IMR-90 (cell line): ENCODE results near the gene NUP37. TPM values are rescaled to one million over a fixed set of nuclear protein-coding genes. Genes with fewer than 3 reads are reported as not detected.
"Not testable (repeated sequence)": the region's sequence is repeated elsewhere in the genome, so short reads cannot be mapped to it uniquely, and the experiment has no call there.

Source experiments
- ATAC-seq: fragments of 200-7000 bp; cut with Tn5 transposase; 2 replicates; pipeline ENCODE4 v1.9.1; 2020; ENCODE audit warnings: low read depth, mild to moderate bottlenecking, moderate library complexity
- BruUV-seq: library from RNA; stranded (reverse); fragments of 400-500 nt; replicated peaks from 2 replicates; lab custom pipeline; 2021; lab: Mats Ljungman, UMichigan
- CTCF ChIA-PET: fragments of 300-600 bp; formaldehyde crosslinking; extraction: SDS; loops from one replicate; lab custom pipeline; 2021; ENCODE audit warnings: antibody characterized with exemption; lab: Yijun Ruan, JAX
- POLR2A ChIA-PET: fragments of 300-600 bp; sonication (Branson Sonifier 250); formaldehyde crosslinking; loops from one replicate; lab custom pipeline; 2022; ENCODE audit warnings: antibody characterized with exemption; ENCODE audit not compliant: unreplicated experiment; lab: Charles Lee
- DNase-seq: peaks from one replicate; pipeline ENCODE4 v3.0.0; 2013
- H2AFZ ChIP-seq: replicated peaks from 2 replicates; pipeline ENCODE3; 2013; ENCODE audit warnings: low read length, mild to moderate bottlenecking; ENCODE audit not compliant: poor library complexity
- H2AK5ac ChIP-seq: 2 replicates; pipeline ENCODE4 v1.6.1; 2013; ENCODE audit warnings: low read depth, low read length, inconsistent platforms
- H2AK9ac ChIP-seq: replicated peaks from 2 replicates; pipeline ENCODE3; 2013; ENCODE audit warnings: mild to moderate bottlenecking, low read depth, low read length, moderate library complexity; ENCODE audit not compliant: poor library complexity
- H2BK120ac ChIP-seq: 2 replicates; pipeline ENCODE4 v1.6.1; 2013; ENCODE audit warnings: low read depth, low read length, inconsistent platforms
- H2BK15ac ChIP-seq: 3 replicates; pipeline ENCODE4 v1.6.1; 2013; ENCODE audit warnings: low read depth, low read length, inconsistent platforms
- H2BK20ac ChIP-seq: 2 replicates; pipeline ENCODE4 v1.6.1; 2013; ENCODE audit warnings: low read depth, mild to moderate bottlenecking, inconsistent platforms, low read length, moderate library complexity
- H2BK5ac ChIP-seq: 2 replicates; pipeline ENCODE4 v1.6.1; 2013; ENCODE audit warnings: mild to moderate bottlenecking, low read depth, low read length, inconsistent platforms; ENCODE audit not compliant: poor library complexity, severe bottlenecking
- H3K14ac ChIP-seq: replicated peaks from 2 replicates; pipeline ENCODE4 v1.6.1; 2013; ENCODE audit warnings: low read depth, low read length, inconsistent platforms
- H3K18ac ChIP-seq: 2 replicates; pipeline ENCODE4 v1.6.1; 2013; ENCODE audit warnings: low read depth, low read length, control low read depth
- H3K23ac ChIP-seq: 2 replicates; pipeline ENCODE4 v1.6.1; 2013; ENCODE audit warnings: low read depth, low read length, inconsistent platforms
- H3K27ac ChIP-seq: 2 replicates; pipeline ENCODE4 v1.5.1; 2013; ENCODE audit warnings: mild to moderate bottlenecking, control low read depth, low read length; ENCODE audit not compliant: insufficient read depth
- H3K27me3 ChIP-seq: 2 replicates; pipeline ENCODE4 v1.6.1; 2013; ENCODE audit warnings: low read length; ENCODE audit not compliant: control insufficient read depth, insufficient read depth
- H3K36me3 ChIP-seq: 2 replicates; pipeline ENCODE4 v1.6.1; 2013; ENCODE audit warnings: low read length, mixed read lengths; ENCODE audit not compliant: control insufficient read depth, insufficient read depth
- H3K4ac ChIP-seq: 2 replicates; pipeline ENCODE4 v1.6.1; 2013; ENCODE audit warnings: low read depth, low read length, inconsistent platforms
- H3K4me1 ChIP-seq: 2 replicates; pipeline ENCODE4 v1.6.1; 2013; ENCODE audit warnings: low read length, mixed read lengths; ENCODE audit not compliant: control insufficient read depth, insufficient read depth
- H3K4me2 ChIP-seq: 2 replicates; pipeline ENCODE4 v1.6.1; 2013; ENCODE audit warnings: low read depth, mild to moderate bottlenecking, control low read depth, low read length, moderate library complexity
- H3K4me3 ChIP-seq: 2 replicates; pipeline ENCODE4 v1.5.1; 2013; ENCODE audit warnings: low read depth, mild to moderate bottlenecking, control low read depth, low read length, moderate library complexity; ENCODE audit not compliant: insufficient read depth
- H3K56ac ChIP-seq: 2 replicates; pipeline ENCODE4 v1.6.1; 2013; ENCODE audit warnings: low read length, inconsistent platforms; ENCODE audit not compliant: insufficient read depth; ENCODE audit errors: extremely low read depth
- H3K79me1 ChIP-seq, 2 experiments: 2 replicates each; pipeline ENCODE4 v1.6.1; 2013; ENCODE audit warnings: low read length in 2 of 2, inconsistent platforms in 1 of 2, low read depth in 1 of 2
- H3K9ac ChIP-seq: 2 replicates; pipeline ENCODE4 v1.6.1; 2013; ENCODE audit warnings: low read depth, low read length, control low read depth
- H3K9me1 ChIP-seq: 2 replicates; pipeline ENCODE4 v1.6.1; 2013; ENCODE audit warnings: low read length, inconsistent platforms; ENCODE audit not compliant: insufficient read depth
- H3K9me3 ChIP-seq: 2 replicates; pipeline ENCODE4 v1.6.1; 2013; ENCODE audit warnings: low read length; ENCODE audit not compliant: control insufficient read depth, insufficient read depth
- H4K20me1 ChIP-seq: 2 replicates; pipeline ENCODE4 v1.6.1; 2013; ENCODE audit warnings: low read length, inconsistent platforms; ENCODE audit not compliant: insufficient read depth
- H4K5ac ChIP-seq: 2 replicates; pipeline ENCODE4 v1.6.1; 2013; ENCODE audit warnings: mild to moderate bottlenecking, low read depth, low read length, control low read depth
- H4K8ac ChIP-seq, 2 experiments: 2 replicates each; pipeline ENCODE4 v1.6.1; 2013; ENCODE audit warnings: low read depth in 2 of 2, low read length in 2 of 2, control low read depth in 1 of 2, inconsistent platforms in 1 of 2
- H4K91ac ChIP-seq: 2 replicates; pipeline ENCODE4 v1.6.1; 2013; ENCODE audit warnings: low read depth, low read length, inconsistent platforms; ENCODE audit not compliant: insufficient read depth
- WGBS, 2 experiments: methylation state at CpG; one replicate each; pipeline versions ENCODE4 v1.1.5 to v1.1.7; 2013; ENCODE audit warnings: missing lambda C conversion rate in 2 of 2; ENCODE audit not compliant: insufficient read length in 1 of 2; ENCODE audit errors: extremely low coverage in 2 of 2; 5-methylcytosine and 5-hydroxymethylcytosine counted together
- dilution Hi-C: fragments of 300-500 bp; cut with HindIII; formaldehyde crosslinking; loops from one replicate; pipeline ENCODE4 v1.14.3; 2018; ENCODE audit warnings: low sequenced_read_pairs; ENCODE audit not compliant: unreplicated experiment
- in situ Hi-C: fragments of 300-500 bp; cut with MboI; formaldehyde crosslinking; loops from 3 replicates; pipeline ENCODE4 v1.14.3; 2019; ENCODE audit warnings: low sequenced_read_pairs, inconsistent platforms, mixed read lengths
- intact Hi-C: fragments of 100-400 bp; cut with micrococcal nuclease; formaldehyde crosslinking; loops from 2 replicates; pipeline ENCODE4 v1.10.0; 2022
- polyA plus RNA-seq, 3 experiments: library from polyadenylated mRNA; depleted of rRNA; stranded (reverse); fragments of >200 nt; gene quantifications; 2 replicates each; pipeline ENCODE4 v1.2.3, GENCODE V29; 2012; ENCODE audit warnings: low replicate concordance in 1 of 3
- total RNA-seq: library from RNA; depleted of rRNA; stranded (reverse); fragments of >200 nt; gene quantifications from 2 replicates; pipeline ENCODE4 v1.2.3, GENCODE V29; 2012

The NUP37 gene
- total and polyA plus RNA-seq, 2 of the 4 experiments (the other 2 are of a cell fraction) = 41.1 to 55.0 TPM

DNA sequence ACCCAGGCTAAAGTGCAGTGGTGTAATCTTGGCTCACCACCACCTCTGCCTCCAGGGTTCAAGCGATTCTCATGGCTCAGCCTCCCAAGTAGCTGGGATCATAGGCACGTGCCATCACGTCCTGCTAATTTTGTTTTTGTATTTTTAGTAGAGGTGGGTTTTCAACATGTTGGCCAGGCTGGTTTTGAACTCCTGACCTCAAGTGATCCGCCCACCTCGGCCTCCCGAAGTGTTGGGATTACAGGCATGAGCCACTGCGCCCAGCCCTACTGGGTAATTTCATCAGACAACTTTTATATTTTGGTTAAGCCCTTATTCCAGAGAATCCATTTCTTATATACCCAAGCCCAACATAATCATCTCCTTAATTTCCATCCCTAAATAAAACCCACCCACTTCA, 47.8 kb downstream of the NUP37 start:
- H4K5ac ChIP-seq, H3K18ac ChIP-seq, H4K20me1 ChIP-seq, H3K4me3 ChIP-seq, H3K9ac ChIP-seq, H3K27me3 ChIP-seq, H3K56ac ChIP-seq, H3K4me1 ChIP-seq, H2AK9ac ChIP-seq, H3K79me1 ChIP-seq, H2BK5ac ChIP-seq, H3K9me1 ChIP-seq, CTCF ChIA-PET, H3K9me3 ChIP-seq, POLR2A ChIA-PET, H2AK5ac ChIP-seq, H3K27ac ChIP-seq, H3K4me2 ChIP-seq, H4K8ac ChIP-seq, DNase-seq, dilution Hi-C loops, H3K23ac ChIP-seq, intact Hi-C loops, H2BK20ac ChIP-seq, H2AFZ ChIP-seq, H4K91ac ChIP-seq, H2BK120ac ChIP-seq, H3K36me3 ChIP-seq, H2BK15ac ChIP-seq, H3K4ac ChIP-seq, in situ Hi-C loops, ATAC-seq, BruUV-seq, H3K14ac ChIP-seq: not testable (repeated sequence)
- WGBS, 2 experiments = 100% methylated on average over 2 of the region's 7 CpGs; no CpG with 5 or more reads in 1 of the 2 experiments
